Keratinocyte (primary cell): Measurements from ENCODE around the gene SLC17A4. TPM values are rescaled to one million over a fixed set of nuclear protein-coding genes. Genes with fewer than 3 reads are reported as not detected.

Source experiments
- DNase-seq: peaks from one replicate; pipeline ENCODE4 v3.0.0-alpha.2; 2011; ENCODE audit warnings: low read depth, missing footprints, low spot score
- FAIRE-seq: peaks from 2 replicates; lab custom pipeline; 2011; peaks lifted over from hg19 to GRCh38; lab: Jason Lieb, UNC
- H2AFZ ChIP-seq: 2 replicates; pipeline ENCODE4 v1.6.0; 2012; ENCODE audit warnings: low read length, control low read depth, inconsistent platforms; ENCODE audit not compliant: control insufficient read depth
- H3K27ac ChIP-seq: 2 replicates; pipeline ENCODE4 v1.5.1; 2011; ENCODE audit warnings: low read length; ENCODE audit not compliant: control insufficient read depth, insufficient read depth
- H3K27me3 ChIP-seq: 3 replicates; pipeline ENCODE4 v1.6.0; 2011; ENCODE audit warnings: low read length; ENCODE audit not compliant: control insufficient read depth, insufficient read depth; ENCODE audit errors: extremely low read depth
- H3K36me3 ChIP-seq, 2 experiments: 2 replicates in 1 of 2; 3 replicates in 1 of 2; pipeline ENCODE4 v1.5.1; 2011; ENCODE audit warnings: low read length in 2 of 2, mild to moderate bottlenecking in 1 of 2; ENCODE audit not compliant: control insufficient read depth in 2 of 2, insufficient read depth in 2 of 2; ENCODE audit errors: extremely low read depth in 1 of 2
- H3K4me1 ChIP-seq: 3 replicates; pipeline ENCODE4 v1.5.1; 2011; ENCODE audit warnings: low read length; ENCODE audit not compliant: control insufficient read depth, insufficient read depth; ENCODE audit errors: extremely low read depth
- H3K4me2 ChIP-seq: 3 replicates; pipeline ENCODE4 v1.6.0; 2011; ENCODE audit warnings: low read depth, low read length; ENCODE audit not compliant: control insufficient read depth, insufficient read depth; ENCODE audit errors: extremely low read depth
- H3K4me3 ChIP-seq, 3 experiments: fragments of 200-600 bp in 1 of 3; sonication (generic) in 1 of 3; 2 replicates in 2 of 3; 3 replicates in 1 of 3; pipeline ENCODE4 v1.5.1; 2011 to 2016; ENCODE audit warnings: low read length in 3 of 3, mild to moderate bottlenecking in 3 of 3, control low read depth in 2 of 3, inconsistent platforms in 1 of 3, low read depth in 1 of 3, mixed read lengths in 1 of 3, mixed run types in 1 of 3, moderate library complexity in 1 of 3; ENCODE audit not compliant: control insufficient read depth in 2 of 3, insufficient read depth in 2 of 3; ENCODE audit errors: extremely low read depth in 1 of 3
- H3K79me2 ChIP-seq: 2 replicates; pipeline ENCODE4 v1.6.0; 2012; ENCODE audit warnings: low read length; ENCODE audit not compliant: control insufficient read depth, insufficient read depth
- H3K9ac ChIP-seq: 3 replicates; pipeline ENCODE4 v1.6.0; 2011; ENCODE audit warnings: low read length; ENCODE audit not compliant: control insufficient read depth, insufficient read depth; ENCODE audit errors: extremely low read depth
- H3K9me1 ChIP-seq: 3 replicates; pipeline ENCODE4 v1.6.0; 2011; ENCODE audit warnings: low read length; ENCODE audit not compliant: control insufficient read depth, insufficient read depth; ENCODE audit errors: extremely low read depth
- H3K9me3 ChIP-seq: 2 replicates; pipeline ENCODE4 v1.5.1; 2012; ENCODE audit warnings: low read depth, low read length; ENCODE audit not compliant: control insufficient read depth
- H4K20me1 ChIP-seq: 3 replicates; pipeline ENCODE4 v1.6.0; 2011; ENCODE audit warnings: low read length; ENCODE audit not compliant: control insufficient read depth, insufficient read depth; ENCODE audit errors: extremely low read depth
- EZH2 ChIP-seq: IDR thresholded peaks from one replicate; pipeline ENCODE4 v1.6.1; 2012; ENCODE audit warnings: inconsistent platforms, mild to moderate bottlenecking, low read length, moderate library complexity
- dilution Hi-C: fragments of 300-500 bp; cut with MboI; formaldehyde crosslinking; loops from one replicate; pipeline ENCODE4 v1.7.0; 2020; ENCODE audit warnings: low sequenced_read_pairs; ENCODE audit not compliant: extremely low pct_ligation_motif_present
- polyA plus RNA-seq, 5 experiments: library from polyadenylated mRNA; depleted of rRNA in 3 of 5; stranded (reverse) in 3 of 5; stranded (forward) in 1 of 5; unstranded in 1 of 5; fragments of >200 nt; gene quantifications; 1 replicate in 1 of 5; 2 replicates in 3 of 5; 3 replicates in 1 of 5; pipeline versions ENCODE4 v1.2.1 to v1.2.3, GENCODE V29; 2011 to 2012; ENCODE audit warnings: missing spikeins in 2 of 5, low read depth in 1 of 5, low replicate concordance in 1 of 5
- TF ChIP-seq, protein P1 (sequence below), 3 experiments: IDR thresholded peaks in 1 of 3; conservative IDR thresholded peaks in 1 of 3; optimal IDR thresholded peaks in 1 of 3; 2 replicates in 2 of 3; 3 replicates in 1 of 3; pipeline versions ENCODE3 to v1.5.1; 2011; ENCODE audit warnings: low read length in 3 of 3, mild to moderate bottlenecking in 3 of 3, moderate library complexity in 2 of 3, control low read depth in 1 of 3, inconsistent platforms in 1 of 3; ENCODE audit not compliant: insufficient read depth in 2 of 3; ENCODE audit errors: extremely low read depth in 1 of 3

SLC17A4 gene
- polyA plus RNA-seq, 1 donor (not counting 4 experiments of a cell fraction or from before 2014, with no cell fraction given): not detected

- H3K4me1 ChIP-seq: no peaks in the 10 kb centered on the region
- H3K9me1 ChIP-seq: no peaks in the 10 kb centered on the region
- H3K27ac ChIP-seq: no peak overlapping the region
- TF ChIP-seq, protein P1, sequence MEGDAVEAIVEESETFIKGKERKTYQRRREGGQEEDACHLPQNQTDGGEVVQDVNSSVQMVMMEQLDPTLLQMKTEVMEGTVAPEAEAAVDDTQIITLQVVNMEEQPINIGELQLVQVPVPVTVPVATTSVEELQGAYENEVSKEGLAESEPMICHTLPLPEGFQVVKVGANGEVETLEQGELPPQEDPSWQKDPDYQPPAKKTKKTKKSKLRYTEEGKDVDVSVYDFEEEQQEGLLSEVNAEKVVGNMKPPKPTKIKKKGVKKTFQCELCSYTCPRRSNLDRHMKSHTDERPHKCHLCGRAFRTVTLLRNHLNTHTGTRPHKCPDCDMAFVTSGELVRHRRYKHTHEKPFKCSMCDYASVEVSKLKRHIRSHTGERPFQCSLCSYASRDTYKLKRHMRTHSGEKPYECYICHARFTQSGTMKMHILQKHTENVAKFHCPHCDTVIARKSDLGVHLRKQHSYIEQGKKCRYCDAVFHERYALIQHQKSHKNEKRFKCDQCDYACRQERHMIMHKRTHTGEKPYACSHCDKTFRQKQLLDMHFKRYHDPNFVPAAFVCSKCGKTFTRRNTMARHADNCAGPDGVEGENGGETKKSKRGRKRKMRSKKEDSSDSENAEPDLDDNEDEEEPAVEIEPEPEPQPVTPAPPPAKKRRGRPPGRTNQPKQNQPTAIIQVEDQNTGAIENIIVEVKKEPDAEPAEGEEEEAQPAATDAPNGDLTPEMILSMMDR (optimal IDR thresholded peaks at IDR 0.05 in 1 of 3, IDR thresholded peaks at IDR 0.05 in 1 of 3, conservative IDR thresholded peaks at IDR 0.05 in 1 of 3; ENCODE audit: extremely low read depth in 1 of 3, insufficient read depth in 2 of 3, low read length in 3 of 3): no peak
- TF ChIP-seq EZH2: no peak
- H3K27me3 ChIP-seq: peaks cover 4% of the 10 kb centered on the region
- H3K36me3 ChIP-seq: no peaks in the 10 kb centered on the region
- no peak for FAIRE-seq
- H2AFZ ChIP-seq: no peak overlapping the region
- no peaks in the 10 kb centered on the region for H3K9me3 ChIP-seq
- H3K79me2 ChIP-seq: no peaks in the 10 kb centered on the region
- H4K20me1 ChIP-seq: no peaks in the 10 kb centered on the region
- H3K4me3 ChIP-seq: no peak overlapping the region
- no peak overlapping the region for H3K9ac ChIP-seq
- DNase-seq: no peak
- dilution Hi-C loops: no loop called here
- H3K4me2 ChIP-seq: no peak overlapping the region
Observed at GRCh38 chr6:25804804-25805203, 50.3 kb downstream of the SLC17A4 start.

DNA sequence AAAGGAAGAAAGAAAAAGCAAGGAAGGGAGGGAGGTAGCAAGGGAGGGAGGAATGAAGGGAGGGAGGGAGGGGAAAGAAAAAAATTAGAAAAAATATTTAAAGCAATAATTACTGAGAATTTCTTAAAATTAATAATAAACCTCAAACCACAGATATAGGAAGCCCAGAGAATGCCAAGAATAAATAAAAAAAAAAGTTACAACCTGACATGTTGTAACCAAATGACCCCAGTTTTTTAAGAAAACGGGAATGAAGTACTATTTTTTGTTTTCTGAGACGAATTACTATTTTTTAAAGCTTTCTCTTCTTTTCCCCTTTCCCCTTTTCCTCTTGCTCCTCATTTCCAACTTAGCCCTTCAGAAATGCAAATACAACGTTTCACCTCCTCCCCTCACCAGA, 60.7 kb downstream of the SLC17A4 start:
- dilution Hi-C loops: no loop called here
- H3K4me2 ChIP-seq: no peak overlapping the region
- H3K4me3 ChIP-seq: no peak overlapping the region
- FAIRE-seq: no peak
- no peak overlapping the region for H3K27ac ChIP-seq
- no peaks in the 10 kb centered on the region for H3K9me3 ChIP-seq
- no peaks in the 10 kb centered on the region for H3K4me1 ChIP-seq
- no peaks in the 10 kb centered on the region for H3K79me2 ChIP-seq
- no peak for TF ChIP-seq EZH2
- TF ChIP-seq, protein P1 (optimal IDR thresholded peaks at IDR 0.05 in 1 of 3, IDR thresholded peaks at IDR 0.05 in 1 of 3, conservative IDR thresholded peaks at IDR 0.05 in 1 of 3; ENCODE audit: extremely low read depth in 1 of 3, insufficient read depth in 2 of 3, low read length in 3 of 3): no peak
- H3K9me1 ChIP-seq: no peaks in the 10 kb centered on the region
- H4K20me1 ChIP-seq: no peaks in the 10 kb centered on the region
- no peaks in the 10 kb centered on the region for H3K27me3 ChIP-seq
- no peak overlapping the region for H3K9ac ChIP-seq
- no peak overlapping the region for H2AFZ ChIP-seq
- no peaks in the 10 kb centered on the region for H3K36me3 ChIP-seq
- no peak for DNase-seq
